ENCODE data around the gene TDO2. TPM values are rescaled to one million over a fixed set of nuclear protein-coding genes. Genes with fewer than 3 reads are reported as not detected.

Gene TDO2
- total and polyA plus RNA-seq, 12 donors, result 0.03 to 0.14 TPM; not detected in 10

- H3K36me3 ChIP-seq, result peaks cover 0 to 58% (median 11%) of the 10 kb centered on the region in 9 donors
- WGBS, 2 donors, result 88 to 89% methylated on average over 6 of the region's 6 CpGs
- no peaks in the 10 kb centered on the region for H3K4me1 ChIP-seq
- intact Hi-C loops (cut with DNase I), result no loop called here
- H3K4me3 ChIP-seq, result no peak overlapping the region
- H3K9me3 ChIP-seq, result no peaks in the 10 kb centered on the region
- H3K27me3 ChIP-seq, result no peaks in the 10 kb centered on the region
- DNase-seq (no peak), ATAC-seq (no peak)
- TF ChIP-seq, protein P1, sequence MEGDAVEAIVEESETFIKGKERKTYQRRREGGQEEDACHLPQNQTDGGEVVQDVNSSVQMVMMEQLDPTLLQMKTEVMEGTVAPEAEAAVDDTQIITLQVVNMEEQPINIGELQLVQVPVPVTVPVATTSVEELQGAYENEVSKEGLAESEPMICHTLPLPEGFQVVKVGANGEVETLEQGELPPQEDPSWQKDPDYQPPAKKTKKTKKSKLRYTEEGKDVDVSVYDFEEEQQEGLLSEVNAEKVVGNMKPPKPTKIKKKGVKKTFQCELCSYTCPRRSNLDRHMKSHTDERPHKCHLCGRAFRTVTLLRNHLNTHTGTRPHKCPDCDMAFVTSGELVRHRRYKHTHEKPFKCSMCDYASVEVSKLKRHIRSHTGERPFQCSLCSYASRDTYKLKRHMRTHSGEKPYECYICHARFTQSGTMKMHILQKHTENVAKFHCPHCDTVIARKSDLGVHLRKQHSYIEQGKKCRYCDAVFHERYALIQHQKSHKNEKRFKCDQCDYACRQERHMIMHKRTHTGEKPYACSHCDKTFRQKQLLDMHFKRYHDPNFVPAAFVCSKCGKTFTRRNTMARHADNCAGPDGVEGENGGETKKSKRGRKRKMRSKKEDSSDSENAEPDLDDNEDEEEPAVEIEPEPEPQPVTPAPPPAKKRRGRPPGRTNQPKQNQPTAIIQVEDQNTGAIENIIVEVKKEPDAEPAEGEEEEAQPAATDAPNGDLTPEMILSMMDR (IDR thresholded peaks at IDR 0.05), result no peak
- no peak overlapping the region for H3K27ac ChIP-seq
These were observed 37.7 kb downstream of the TDO2 start for GRCh38 chr4:155941085-155941790.

DNA sequence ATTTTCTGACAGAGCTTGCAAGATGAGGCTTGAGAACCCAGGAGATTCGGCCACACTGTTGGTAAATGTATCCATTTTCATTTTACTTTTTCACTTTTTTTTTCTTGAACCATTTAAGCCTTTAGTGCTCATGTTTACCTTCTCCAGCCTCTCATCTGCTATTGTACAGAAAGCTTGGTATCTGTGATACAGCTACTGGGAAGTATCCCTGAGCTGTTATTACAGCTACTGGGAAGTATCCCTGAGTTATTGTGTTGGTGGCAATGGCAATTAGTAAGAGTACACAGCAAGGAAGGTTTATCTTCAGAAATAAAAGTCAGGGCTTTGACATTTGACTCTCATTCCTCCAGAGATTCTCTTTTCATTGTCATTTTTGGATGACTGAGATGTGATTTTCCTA lies 38.3 kb downstream of the TDO2 start:
- H3K4me1 ChIP-seq, result no peaks in the 10 kb centered on the region
- 93 to 96% methylated on average over 1 of the region's 1 CpG for WGBS, 2 donors
- H3K27me3 ChIP-seq, result no peaks in the 10 kb centered on the region
- H3K27ac ChIP-seq, result no peak overlapping the region
- no peak for DNase-seq
- no peaks in the 10 kb centered on the region for H3K9me3 ChIP-seq
- intact Hi-C loops (cut with DNase I), result no loop called here
- H3K4me3 ChIP-seq, result no peak overlapping the region
- TF ChIP-seq, protein P1 (IDR thresholded peaks at IDR 0.05), result no peak
- H3K36me3 ChIP-seq, result peaks cover 0 to 53% (median 11%) of the 10 kb centered on the region in 9 donors
- no peak for ATAC-seq

- Histone ChIP-seq H3K27me3 (no peaks in the 10 kb centered on the region), H3K4me3 (no peak overlapping the region), H3K27ac (no peak overlapping the region), H3K4me1 (no peaks in the 10 kb centered on the region), H3K9me3 (no peaks in the 10 kb centered on the region), H3K36me3 (peaks cover 0 to 34% (median 0%) of the 10 kb centered on the region in 9 donors)
- no peak for ATAC-seq
- intact Hi-C loops (cut with DNase I), result no loop called here
- 92 to 95% methylated on average over 3 of the region's 3 CpGs for WGBS, 2 donors
- no peak for DNase-seq
- TF ChIP-seq, protein P1 (IDR thresholded peaks at IDR 0.05), result no peak
These were observed 40.3 kb downstream of the TDO2 start for GRCh38 chr4:155943605-155944291.

DNA sequence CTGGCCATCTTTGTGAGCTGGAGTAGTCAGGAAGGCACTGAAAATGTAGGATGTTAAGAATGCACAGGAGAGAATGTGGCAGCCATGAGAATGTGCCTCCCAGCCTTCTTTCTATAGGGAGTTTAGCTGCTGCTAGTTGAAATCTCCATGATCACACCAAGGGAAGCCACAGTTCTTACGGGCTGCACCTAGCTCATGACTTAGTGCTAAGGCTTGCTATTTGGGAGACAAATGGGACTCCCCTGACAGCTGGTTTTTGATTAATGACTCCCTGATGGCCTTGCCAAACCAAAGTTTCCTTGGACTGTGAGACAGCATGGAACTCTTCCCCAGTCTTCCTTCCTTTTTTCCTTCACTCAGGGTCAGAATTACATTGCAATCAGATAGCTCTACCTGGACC lies 41.0 kb downstream of the TDO2 start:
- no peaks in the 10 kb centered on the region for H3K4me1 ChIP-seq
- no peak overlapping the region for H3K27ac ChIP-seq
- 92 to 93% methylated on average over 1 of the region's 1 CpG for WGBS, 2 donors
- no peak overlapping the region for H3K4me3 ChIP-seq
- no peak for DNase-seq
- TF ChIP-seq, protein P1 (IDR thresholded peaks at IDR 0.05), result no peak
- no peaks in the 10 kb centered on the region for H3K9me3 ChIP-seq
- no peak for ATAC-seq
- no peaks in the 10 kb centered on the region for H3K27me3 ChIP-seq
- peaks cover 0 to 27% (median 0%) of the 10 kb centered on the region in 9 donors for H3K36me3 ChIP-seq
- intact Hi-C loops (cut with DNase I), result no loop called here
